AG04450 (cell line): ENCODE measurements around the gene ATP11B. TPM values are rescaled to one million over a fixed set of nuclear protein-coding genes. Genes with fewer than 3 reads are reported as not detected.

Source experiments
- CTCF ChIA-PET: fragments of 300-600, 350-600 bp; formaldehyde crosslinking; extraction: SDS; loops from one replicate; lab custom pipeline; 2022; ENCODE audit warnings: antibody characterized with exemption, inconsistent platforms; lab: Charles Lee
- POLR2A ChIA-PET: fragments of 350-600 bp; formaldehyde crosslinking; extraction: SDS; loops from one replicate; lab custom pipeline; 2021; ENCODE audit warnings: antibody characterized with exemption, inconsistent platforms; lab: Yijun Ruan, JAX
- DNase-seq: peaks from one replicate; pipeline ENCODE4 v3.0.0-alpha.2; 2011; ENCODE audit warnings: low read depth, low spot score
- H3K27ac ChIP-seq: one replicate; pipeline ENCODE4 v1.5.1; 2012; ENCODE audit warnings: low read depth, low read length, control low read depth
- H3K27me3 ChIP-seq: one replicate; pipeline ENCODE4 v1.6.0; 2012; ENCODE audit warnings: low read length; ENCODE audit not compliant: control insufficient read depth, insufficient read depth
- H3K4me3 ChIP-seq: 2 replicates; pipeline ENCODE4 v1.5.1; 2011; ENCODE audit warnings: mild to moderate bottlenecking, low read depth, low read length, control low read depth
- H3K9me3 ChIP-seq: 2 replicates; pipeline ENCODE4 v1.5.1; 2012; ENCODE audit warnings: low read length; ENCODE audit not compliant: control insufficient read depth, insufficient read depth
- polyA minus RNA-seq: library from RNA; depleted of rRNA, polyadenylated mRNA; stranded (reverse); fragments of >200 nt; gene quantifications from 2 replicates; pipeline ENCODE4 v1.2.3, GENCODE V29; 2011; rRNA and poly(A)+ RNA removed
- polyA plus RNA-seq: library from polyadenylated mRNA; depleted of rRNA; stranded (reverse); fragments of >200 nt; gene quantifications from 2 replicates; pipeline ENCODE4 v1.2.3, GENCODE V29; 2011; rRNA removed
- TF ChIP-seq, protein P1 (sequence below): IDR thresholded peaks from 2 replicates; pipeline ENCODE4 v1.5.1; 2011; ENCODE audit warnings: low read depth, low read length, control low read depth, inconsistent platforms

Gene ATP11B
- 20.3 and 24.5 TPM in 2 replicates for polyA plus RNA-seq
- polyA minus RNA-seq, result 30.4 and 43.2 TPM in 2 replicates

DNA sequence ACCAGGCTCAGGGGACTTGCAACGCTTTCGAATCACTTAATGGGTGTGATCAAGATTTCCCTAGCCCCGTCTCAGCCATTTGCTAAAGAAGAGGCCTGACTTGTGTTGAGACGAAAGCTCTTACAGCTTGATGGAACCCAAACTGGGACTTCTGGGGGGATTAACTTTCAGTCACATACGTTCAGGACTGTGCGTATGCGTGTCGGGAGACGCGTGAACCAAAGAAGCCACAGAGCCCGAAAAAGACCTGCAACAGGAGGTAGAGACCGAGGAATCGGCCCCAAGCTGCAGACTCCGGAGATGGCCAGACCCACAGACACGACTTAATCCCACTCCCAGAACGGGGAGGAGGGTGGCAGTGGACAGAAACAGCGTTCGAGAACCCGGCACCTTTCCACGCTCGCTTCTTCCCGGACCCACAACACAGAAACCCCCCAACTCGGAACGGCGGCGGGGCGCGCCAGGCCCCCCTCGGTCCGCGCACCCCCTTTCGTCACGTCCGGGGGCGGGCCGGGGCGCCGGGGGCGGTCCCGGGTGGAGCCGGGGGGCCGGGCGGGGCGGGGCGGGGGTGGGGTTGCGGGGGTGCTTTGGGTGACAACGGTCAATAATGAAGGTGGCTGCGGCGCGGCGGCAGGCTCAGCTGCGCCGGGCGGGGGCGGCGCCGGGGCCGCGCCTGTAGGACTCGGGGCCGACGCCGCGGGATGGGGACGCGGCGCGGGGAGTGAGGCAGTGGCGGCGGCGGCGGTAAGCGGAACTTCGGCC is at the start of gene ATP11B:
ATP11B (plus strand) TSS at position 604 of the 762 bp plus-strand sequence. CDS start 256 bp downstream, outside the sequence.
- ChIA-PET CTCF (interaction anchor here (1.3 to 1.9 kb wide), 2 partner anchors 44 to 79 kb away, joined by 5 read pairs; no protein-coding TSS in a partner anchor), POLR2A (no interaction called here)
- no peak for DNase-seq
- H3K9me3 ChIP-seq, result no peaks in the 10 kb centered on the region; the same call in 1 of the 2 replicates
- H3K4me3 ChIP-seq, result peak within 1 kb of the TSS; percentile 97
- TF ChIP-seq, protein P1, sequence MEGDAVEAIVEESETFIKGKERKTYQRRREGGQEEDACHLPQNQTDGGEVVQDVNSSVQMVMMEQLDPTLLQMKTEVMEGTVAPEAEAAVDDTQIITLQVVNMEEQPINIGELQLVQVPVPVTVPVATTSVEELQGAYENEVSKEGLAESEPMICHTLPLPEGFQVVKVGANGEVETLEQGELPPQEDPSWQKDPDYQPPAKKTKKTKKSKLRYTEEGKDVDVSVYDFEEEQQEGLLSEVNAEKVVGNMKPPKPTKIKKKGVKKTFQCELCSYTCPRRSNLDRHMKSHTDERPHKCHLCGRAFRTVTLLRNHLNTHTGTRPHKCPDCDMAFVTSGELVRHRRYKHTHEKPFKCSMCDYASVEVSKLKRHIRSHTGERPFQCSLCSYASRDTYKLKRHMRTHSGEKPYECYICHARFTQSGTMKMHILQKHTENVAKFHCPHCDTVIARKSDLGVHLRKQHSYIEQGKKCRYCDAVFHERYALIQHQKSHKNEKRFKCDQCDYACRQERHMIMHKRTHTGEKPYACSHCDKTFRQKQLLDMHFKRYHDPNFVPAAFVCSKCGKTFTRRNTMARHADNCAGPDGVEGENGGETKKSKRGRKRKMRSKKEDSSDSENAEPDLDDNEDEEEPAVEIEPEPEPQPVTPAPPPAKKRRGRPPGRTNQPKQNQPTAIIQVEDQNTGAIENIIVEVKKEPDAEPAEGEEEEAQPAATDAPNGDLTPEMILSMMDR, result no peak
- peaks cover 2% of the 10 kb centered on the region for H3K27me3 ChIP-seq
- H3K27ac ChIP-seq, result peak within 1 kb of the TSS; percentile 80

DNA sequence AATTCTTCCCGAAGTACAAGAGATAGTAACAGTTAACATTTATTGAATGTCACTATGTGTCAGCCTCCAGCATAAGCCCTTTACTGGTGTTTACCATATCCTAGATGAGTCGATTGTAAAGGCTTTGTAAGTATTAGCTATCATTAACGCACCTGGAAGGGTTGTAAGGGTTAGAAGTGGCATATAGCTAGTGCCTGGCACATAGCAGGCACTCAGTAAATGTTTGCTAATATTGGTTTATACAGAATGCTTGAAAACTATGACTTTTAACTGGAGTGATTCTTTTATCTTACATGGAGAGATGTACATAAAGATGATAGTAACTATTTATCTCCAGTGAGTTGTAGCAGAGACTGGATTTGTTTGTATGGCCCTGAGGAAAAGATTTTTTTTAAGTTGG is 46.3 kb upstream of the ATP11B start:
- no peak for DNase-seq
- Histone ChIP-seq H3K9me3 (no peaks in the 10 kb centered on the region), H3K27me3 (no peaks in the 10 kb centered on the region), H3K27ac (no peak overlapping the region), H3K4me3 (no peak overlapping the region)
- ChIA-PET CTCF (interaction anchor here (1.3 kb wide), 1 partner anchor 33 kb away, joined by 4 read pairs; no protein-coding TSS in a partner anchor), POLR2A (no interaction called here)
- TF ChIP-seq, protein P1, result no peak

DNA sequence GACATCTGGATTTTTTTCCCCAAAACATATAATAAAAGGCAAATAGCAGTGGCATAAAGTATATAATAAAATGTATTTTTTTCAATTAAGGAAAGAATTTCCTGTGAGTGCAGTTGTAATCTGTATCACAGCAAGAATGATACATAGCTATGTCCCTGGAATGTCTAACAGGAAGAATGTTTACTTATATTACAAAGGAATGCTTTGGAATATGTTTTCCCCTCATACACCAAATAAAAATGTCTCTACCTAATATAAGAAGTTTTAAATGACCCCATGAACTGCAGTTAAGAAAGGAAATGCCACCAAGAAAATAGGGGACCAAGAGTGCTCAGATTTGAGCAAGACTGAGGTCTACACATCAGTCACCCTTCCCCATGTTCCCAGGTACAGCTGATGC is 38.0 kb upstream of the ATP11B start:
- ChIA-PET POLR2A (no interaction called here), CTCF (no interaction called here)
- TF ChIP-seq, protein P1, result no peak
- Histone ChIP-seq H3K4me3 (no peak overlapping the region), H3K27me3 (no peaks in the 10 kb centered on the region), H3K9me3 (no peaks in the 10 kb centered on the region), H3K27ac (no peak overlapping the region)
- DNase-seq, result no peak

DNA sequence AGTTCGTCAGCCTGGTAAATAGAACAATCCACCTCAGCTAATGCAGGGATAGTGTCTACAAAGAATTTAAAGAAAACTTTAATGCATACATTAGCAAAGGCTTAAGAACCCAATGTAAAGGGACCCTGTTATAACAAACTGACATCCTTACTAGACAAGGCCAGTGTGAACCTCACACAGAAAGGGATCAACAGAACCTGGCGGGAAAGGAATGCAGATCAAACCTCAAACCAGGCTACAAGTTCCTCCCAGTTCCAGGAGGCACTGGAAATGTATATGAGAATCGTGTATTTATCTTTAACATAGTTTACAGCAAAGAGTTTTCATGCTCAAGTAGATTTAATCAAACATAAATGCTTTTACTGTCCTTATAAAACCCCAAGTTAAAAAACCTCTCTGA is 37.6 kb upstream of the ATP11B start:
- ChIA-PET CTCF (no interaction called here), POLR2A (no interaction called here)
- DNase-seq, result no peak
- H3K4me3 ChIP-seq, result no peak overlapping the region
- H3K27me3 ChIP-seq, result no peaks in the 10 kb centered on the region
- no peak overlapping the region for H3K27ac ChIP-seq
- H3K9me3 ChIP-seq, result no peaks in the 10 kb centered on the region
- TF ChIP-seq, protein P1, result no peak

DNA sequence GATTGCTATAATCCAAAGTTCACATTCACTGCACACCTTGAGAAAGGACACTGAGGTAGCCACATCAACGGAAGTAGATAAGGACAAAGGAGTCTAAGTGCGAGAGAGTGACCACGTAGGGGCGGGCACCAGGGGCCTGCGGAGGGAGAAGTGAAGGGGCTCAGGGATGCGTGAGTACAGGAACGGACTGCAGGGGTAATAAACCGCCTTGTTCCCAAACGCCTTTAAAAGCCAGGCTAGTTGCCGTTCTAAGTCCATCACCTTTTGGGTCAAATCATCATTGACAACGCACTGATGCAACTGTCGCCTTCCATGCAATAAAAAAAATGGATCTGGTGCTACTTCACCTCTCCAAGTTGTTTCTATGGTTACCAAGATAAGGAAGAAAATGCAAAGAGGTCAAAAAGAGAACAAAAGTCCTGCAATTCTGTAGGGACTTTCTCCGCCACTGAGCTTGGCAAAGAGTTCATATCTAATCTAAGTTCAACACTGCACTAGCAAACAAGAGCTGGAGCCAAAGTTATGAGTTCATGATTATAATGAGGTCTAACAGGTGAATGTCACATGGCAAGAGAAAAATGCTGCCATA is 32.6 kb upstream of the ATP11B start:
- POLR2A ChIA-PET, result no interaction called here
- Histone ChIP-seq H3K4me3 (no peak overlapping the region), H3K27ac (no peak overlapping the region), H3K27me3 (no peaks in the 10 kb centered on the region), H3K9me3 (no peaks in the 10 kb centered on the region)
- CTCF ChIA-PET, result interaction anchor here (0.6 to 0.7 kb wide), 2 partner anchors 11 to 51 kb away, joined by 3 to 4 read pairs; no protein-coding TSS in a partner anchor
- DNase-seq, result no peak
- TF ChIP-seq, protein P1, result no peak
